Measurements from ENCODE around the gene GSTM4.

The GSTM4 gene

DNA sequence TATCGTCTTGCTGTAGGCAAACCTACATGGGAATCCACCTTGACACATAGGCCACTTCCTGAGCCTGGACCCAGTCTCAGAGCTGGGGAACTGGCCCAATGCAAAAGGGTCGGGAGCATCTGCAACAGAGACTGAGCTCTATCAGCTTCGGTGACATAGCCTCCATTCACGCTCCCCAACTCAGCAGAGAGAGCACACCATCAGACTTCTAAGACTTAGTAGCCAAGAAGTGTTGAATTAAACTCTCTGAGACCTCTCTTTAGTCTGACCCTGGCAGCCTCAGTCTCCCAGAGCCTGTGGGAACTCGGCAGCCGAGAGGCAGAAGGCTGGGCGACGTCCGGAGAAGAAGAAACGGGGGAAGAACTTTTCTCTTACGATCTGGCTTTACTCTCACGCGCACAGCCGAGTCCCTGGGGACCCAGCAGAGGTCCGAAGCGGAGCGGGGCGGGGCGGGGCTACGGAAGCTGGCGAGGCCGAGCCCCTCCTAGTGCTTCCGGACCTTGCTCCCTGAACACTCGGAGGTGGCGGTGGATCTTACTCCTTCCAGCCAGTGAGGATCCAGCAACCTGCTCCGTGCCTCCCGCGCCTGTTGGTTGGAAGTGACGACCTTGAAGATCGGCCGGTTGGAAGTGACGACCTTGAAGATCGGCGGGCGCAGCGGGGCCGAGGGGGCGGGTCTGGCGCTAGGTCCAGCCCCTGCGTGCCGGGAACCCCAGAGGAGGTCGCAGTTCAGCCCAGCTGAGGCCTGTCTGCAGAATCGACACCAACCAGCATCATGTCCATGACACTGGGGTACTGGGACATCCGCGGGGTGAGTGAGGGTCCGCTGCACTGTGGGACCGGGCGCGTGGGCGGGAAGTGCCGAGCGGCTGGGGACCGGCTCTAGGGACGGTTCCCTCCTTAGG is at the start of gene GSTM4:
Gene GSTM4 (plus strand): TSS at position 485 of the 905 bp plus-strand sequence. CDS start 291 bp downstream, at position 776.
- DNase-seq: peak; percentile 24

DNA sequence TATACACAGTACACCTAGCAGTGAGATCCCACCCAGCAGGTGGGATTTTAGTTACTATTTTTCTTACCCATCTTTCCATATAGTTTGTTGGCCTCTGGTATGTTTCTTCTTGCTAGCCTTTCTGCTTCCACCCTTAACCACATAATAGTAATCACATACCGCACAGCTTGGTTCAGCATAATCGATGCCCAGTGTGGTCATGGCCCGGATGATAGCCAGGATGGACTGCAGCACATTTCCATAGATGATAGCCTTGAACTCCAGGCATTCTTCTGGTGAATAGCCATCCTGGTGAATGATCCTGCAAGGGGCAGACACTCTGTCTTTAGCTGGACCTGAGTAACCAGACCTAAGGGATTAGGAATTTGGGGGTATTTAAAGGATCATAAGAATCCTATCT is 46.0 kb upstream of the GSTM4 start:
- no peak for DNase-seq

GRCh38 chr1:109610609-109611307 is 45.1 kb upstream of the GSTM4 start:
- DNase-seq: no peak

- no peak for DNase-seq
Observed at GRCh38 chr1:109611308-109611990, 44.5 kb upstream of the GSTM4 start.

DNA sequence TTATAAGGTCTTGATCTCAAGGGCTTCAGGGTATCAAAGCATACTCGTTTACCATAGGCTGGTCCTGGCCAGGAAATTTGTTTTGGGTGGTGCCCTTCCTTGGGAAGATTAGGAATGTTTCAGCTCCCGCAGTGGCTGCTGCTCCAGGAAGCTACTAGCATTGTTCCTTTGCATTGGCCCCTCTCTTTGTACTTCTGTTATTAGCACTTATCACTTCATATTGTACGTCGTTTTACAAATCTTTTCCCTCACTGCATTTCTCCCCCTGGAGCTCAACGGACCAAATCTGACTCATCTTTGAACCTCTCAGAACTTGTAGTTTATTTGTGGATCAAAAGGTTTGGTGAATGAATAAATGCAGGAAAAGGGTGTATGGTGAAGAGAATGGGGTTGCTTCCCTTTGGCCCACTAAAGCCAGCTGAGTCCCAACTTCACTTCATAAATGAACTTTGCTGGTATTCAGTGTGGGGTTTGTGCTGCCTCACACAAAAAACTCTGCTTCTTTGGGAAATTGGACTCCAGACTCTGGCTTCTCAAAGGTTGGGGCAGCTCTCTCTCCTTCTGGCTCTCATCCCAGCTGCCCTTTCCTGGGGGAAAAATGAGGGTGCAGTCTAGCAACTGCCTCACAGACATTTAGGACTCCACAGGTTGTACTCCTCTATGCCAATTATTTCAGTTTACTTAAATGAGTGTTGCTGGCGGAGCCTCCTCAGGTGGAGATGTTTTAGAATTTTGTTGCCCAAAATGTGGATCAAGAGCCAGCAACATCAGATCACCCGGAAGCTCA is 42.3 kb upstream of the GSTM4 start:
- DNase-seq: no peak

- DNase-seq: no peak
Observed at GRCh38 chr1:109615879-109616278, 40.0 kb upstream of the GSTM4 start.

GRCh38 chr1:109616391-109616790 is 39.5 kb upstream of the GSTM4 start:
- no peak for DNase-seq

DNA sequence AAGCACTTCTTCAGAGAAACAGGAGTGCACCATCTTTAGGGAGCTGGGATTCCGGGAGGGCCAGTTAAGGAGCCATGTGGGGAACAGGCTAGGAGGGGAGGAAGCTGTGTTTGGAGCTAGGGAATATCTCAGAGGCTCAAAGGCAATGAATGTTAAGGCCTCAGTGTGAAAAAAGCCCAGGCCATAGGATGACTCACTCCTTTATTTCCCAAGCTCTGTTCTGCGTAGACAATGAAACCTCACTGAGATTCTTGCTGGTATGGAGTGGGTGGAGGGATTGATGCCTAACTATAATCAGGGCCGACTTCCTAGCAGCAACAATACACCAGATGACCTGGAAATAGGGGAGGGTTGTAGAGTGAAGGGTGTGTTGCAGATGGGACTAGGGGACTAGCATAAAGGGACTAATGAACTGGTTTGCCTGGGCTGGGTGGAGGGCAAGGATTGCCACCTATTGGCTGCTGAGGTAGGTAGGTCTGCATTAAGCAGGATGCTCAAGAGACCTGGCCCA is 38.6 kb upstream of the GSTM4 start:
- DNase-seq: no peak

- no peak for DNase-seq
Observed at GRCh38 chr1:109618661-109619575, 37.0 kb upstream of the GSTM4 start.

DNA sequence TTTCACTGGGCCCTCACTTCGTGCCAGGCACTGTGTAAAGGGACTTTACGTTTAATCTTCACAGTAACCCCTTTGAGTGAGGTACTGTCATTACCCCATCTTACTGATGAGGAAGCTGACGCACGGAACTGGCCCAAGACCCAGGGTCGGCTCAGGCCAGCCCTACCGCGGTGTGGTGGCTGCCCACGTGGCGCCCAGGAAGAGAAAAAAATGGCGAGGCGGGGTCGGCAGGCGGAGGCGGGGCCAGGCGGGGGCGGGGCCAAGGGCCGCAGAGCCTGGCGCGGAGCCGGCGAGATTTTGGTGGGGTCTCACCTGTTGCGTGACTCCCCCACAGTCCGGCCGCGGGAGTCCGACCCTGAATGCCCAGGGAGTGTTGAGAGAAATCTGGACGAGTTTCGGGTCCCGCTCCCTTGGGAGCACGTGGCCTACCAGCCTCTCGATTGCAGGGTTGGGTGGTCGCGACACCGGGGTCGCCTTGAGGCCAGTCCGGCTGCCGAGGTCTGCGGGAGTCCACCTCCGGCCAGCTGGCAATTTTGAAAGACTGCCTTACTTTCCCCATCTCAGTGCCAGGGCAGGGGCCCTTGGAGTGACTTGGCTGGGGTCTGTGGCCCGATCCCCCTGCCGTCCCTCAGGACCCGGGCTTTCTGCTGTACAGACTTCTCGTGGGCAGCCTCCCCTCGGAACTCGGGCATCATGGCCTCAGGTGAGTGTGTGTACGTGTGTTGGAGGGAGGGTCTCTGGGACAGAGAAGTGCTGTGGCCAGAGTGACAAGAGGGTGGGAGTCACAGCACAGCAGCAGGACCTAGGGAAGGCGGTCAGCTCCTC is 36.1 kb upstream of the GSTM4 start, which contains the start of the genes AMPD2 and GNAT2:
Gene AMPD2 (plus strand): TSS at position 262 of the 825 bp plus-strand sequence. CDS start 1,339 bp downstream, outside the sequence.
Gene GNAT2 (minus strand): TSS at position 41 of the 825 bp plus-strand sequence. CDS start 6,746 bp downstream, outside the sequence.
- DNase-seq: peak; percentile 57

GRCh38 chr1:109620401-109620791 is 35.5 kb upstream of the GSTM4 start:
- DNase-seq: no peak

DNA sequence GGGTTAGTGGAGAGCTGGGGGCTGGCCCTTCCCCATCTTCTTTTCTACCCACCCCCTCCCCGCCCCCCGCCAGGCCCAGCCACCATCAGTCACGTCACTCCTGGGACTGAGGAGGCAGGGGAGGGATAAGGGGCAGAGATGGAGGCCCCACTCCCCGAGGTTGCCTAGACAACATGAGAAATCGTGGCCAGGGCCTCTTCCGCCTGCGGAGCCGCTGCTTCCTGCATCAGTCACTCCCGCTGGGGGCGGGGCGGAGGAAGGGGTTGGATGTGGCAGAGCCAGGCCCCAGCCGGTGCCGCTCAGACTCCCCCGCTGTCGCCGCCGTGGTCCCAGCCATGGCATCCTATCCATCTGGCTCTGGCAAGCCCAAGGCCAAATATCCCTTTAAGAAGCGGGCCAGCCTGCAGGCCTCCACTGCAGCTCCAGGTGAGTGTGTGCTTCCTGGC is 35.0 kb upstream of the GSTM4 start:
- DNase-seq: peak; percentile 79

- DNase-seq: no peak
Observed at GRCh38 chr1:109621379-109622136, 34.3 kb upstream of the GSTM4 start.

DNA sequence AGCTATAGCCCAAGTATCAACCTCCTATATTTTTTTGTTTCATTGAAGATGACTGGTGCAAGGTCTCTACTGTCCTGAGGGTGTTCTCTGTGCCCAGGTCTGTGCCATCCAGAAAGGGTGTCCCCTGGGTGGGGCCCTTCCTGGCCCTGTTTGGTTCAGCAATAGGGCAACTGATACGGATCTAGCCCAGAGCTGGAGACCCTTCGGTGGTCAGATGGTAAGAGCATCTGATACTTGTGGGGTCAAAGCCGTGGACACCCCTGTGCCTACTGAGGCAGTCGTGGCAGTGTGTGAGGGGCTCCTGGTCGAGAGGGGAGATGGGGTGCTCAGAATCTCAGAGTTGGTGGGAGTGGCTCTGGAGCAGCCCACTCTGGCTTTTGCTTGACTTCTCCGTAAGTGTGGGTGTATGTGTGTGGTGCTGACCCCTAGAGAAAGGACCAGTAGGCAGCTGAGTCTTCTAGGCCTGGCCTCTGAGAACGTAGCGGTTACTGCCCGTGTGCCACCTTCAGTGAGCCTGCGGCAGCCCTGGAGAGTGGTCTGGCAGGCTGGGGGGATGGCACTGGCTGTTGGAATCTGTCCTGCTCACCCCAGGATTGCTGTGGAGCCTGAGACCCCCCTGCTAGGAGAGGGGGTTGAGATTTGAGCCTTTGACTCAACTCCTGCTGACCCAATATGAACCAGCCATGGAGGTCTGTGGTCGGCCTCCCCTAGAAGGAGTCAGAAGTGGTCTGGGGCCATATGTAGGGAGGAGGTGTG is 33.6 kb upstream of the GSTM4 start:
- DNase-seq: no peak

GRCh38 chr1:109622895-109623294 is 33.0 kb upstream of the GSTM4 start:
- no peak for DNase-seq

DNA sequence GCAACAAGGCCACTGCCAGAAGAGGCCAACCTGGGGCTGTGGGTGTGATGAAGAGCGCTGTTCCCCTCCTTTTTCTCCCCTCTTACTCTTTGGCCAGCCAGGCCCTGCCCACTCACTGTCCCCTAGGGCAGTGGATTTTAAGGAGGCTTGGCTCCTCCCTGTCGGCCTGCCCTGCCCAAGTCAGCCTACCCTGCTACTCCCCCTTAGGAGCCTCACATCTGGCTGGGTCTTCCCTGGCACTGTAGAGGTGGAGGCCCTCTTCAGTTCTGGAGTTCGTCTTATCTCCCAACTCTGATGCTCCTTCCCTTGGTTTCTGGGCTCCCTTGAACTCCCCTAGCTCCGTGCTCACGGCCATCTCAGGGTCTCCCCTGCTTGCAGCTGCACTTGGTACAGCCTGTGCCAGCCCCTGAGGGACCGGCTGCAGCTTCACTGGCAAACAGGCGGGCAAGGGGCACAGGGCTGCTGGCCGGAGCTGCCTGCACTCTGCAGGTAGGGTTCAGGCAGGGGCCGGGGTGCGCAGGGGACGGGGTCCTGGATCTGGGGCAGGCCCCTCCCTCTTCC is 32.2 kb upstream of the GSTM4 start:
- no peak for DNase-seq

DNA sequence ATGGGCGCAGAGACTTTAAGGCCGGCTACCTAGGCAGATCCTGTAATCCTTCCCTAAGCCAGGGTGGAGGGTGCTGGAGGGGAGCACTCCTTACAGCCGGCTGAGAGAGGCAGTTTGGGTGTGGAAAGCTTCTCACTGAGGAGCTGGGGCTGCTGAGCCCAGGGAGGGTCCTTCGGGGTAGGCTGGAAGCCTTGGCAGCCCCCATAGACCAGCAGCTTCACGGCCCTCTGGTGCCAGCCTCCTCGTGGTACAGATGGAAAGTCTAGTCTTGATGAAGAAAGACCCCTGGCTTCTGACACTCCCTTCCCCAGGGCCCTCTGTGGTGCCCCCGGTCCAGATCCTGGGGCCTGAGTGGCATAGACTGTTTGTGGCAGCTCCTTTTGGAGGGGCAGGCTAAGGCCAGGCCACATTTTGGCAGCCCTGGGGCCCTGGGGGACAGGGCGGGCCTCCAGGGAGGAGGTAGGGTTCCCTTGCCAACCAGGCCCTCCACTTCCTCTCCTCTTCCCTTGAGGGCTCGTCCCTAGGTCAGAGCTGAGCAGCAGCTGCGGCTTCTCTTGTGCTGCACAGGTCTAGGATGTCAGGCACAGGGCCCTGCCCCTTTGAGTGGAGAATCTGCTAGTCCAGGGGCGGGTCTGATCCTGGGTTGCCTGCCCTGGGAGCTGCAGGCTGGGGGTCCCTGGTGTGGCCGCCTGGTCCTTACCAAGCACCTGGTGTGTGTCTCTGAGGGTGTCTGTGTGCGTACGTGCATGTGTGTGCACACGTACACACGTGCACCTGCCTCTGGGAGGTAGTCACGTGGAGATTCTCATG is 31.5 kb upstream of the GSTM4 start:
- DNase-seq: no peak
